ENCODE data around the gene E2F2. TPM values are rescaled to one million over a fixed set of nuclear protein-coding genes. Genes with fewer than 3 reads are reported as not detected.

Gene E2F2
- total RNA-seq, 1 donor from 2014 or later, result 9.4 TPM

- Mint-ChIP-seq H3K27me3 (no peaks in the 10 kb centered on the region), H3K4me1 (ENCODE audit: unreplicated experiment) (peaks cover 44% of the 10 kb centered on the region), H3K36me3 (no peaks in the 10 kb centered on the region), H3K27ac (peak overlapping the region; percentile 86), H3K9me3 (peaks cover 7% of the 10 kb centered on the region), H3K4me3 (no peak overlapping the region)
- no peak for DNase-seq (ENCODE audit: extremely low spot score, unreplicated experiment)
- no peak for TF ChIP-seq CTCF (conservative IDR thresholded peaks at IDR 0.05)
Observed at GRCh38 chr1:23576338-23577055, 45.5 kb upstream of the E2F2 start.

- no peak for DNase-seq (ENCODE audit: extremely low spot score, unreplicated experiment)
- no peak overlapping the region for H3K4me3 Mint-ChIP-seq
- no peaks in the 10 kb centered on the region for H3K27me3 Mint-ChIP-seq
- H3K9me3 Mint-ChIP-seq, result peaks cover 7% of the 10 kb centered on the region
- TF ChIP-seq CTCF (conservative IDR thresholded peaks at IDR 0.05), result no peak
- H3K27ac Mint-ChIP-seq, result no peak overlapping the region
- no peaks in the 10 kb centered on the region for H3K36me3 Mint-ChIP-seq
- peaks cover 42% of the 10 kb centered on the region for H3K4me1 Mint-ChIP-seq (ENCODE audit: unreplicated experiment)
Observed at GRCh38 chr1:23575226-23575810, 44.3 kb upstream of the E2F2 start.

GRCh38 chr1:23574265-23574754 is 43.3 kb upstream of the E2F2 start:
- DNase-seq (ENCODE audit: extremely low spot score, unreplicated experiment), result no peak
- Mint-ChIP-seq H3K9me3 (peaks cover 7% of the 10 kb centered on the region), H3K4me1 (ENCODE audit: unreplicated experiment) (peaks cover 48% of the 10 kb centered on the region), H3K4me3 (no peak overlapping the region), H3K27ac (no peak overlapping the region), H3K36me3 (no peaks in the 10 kb centered on the region), H3K27me3 (no peaks in the 10 kb centered on the region)
- TF ChIP-seq CTCF (conservative IDR thresholded peaks at IDR 0.05), result no peak

- H3K27ac Mint-ChIP-seq, result no peak overlapping the region
- no peak overlapping the region for H3K4me3 Mint-ChIP-seq
- H3K4me1 Mint-ChIP-seq (ENCODE audit: unreplicated experiment), result peaks cover 51% of the 10 kb centered on the region
Observed at GRCh38 chr1:23573574-23574182, 42.6 kb upstream of the E2F2 start.

GRCh38 chr1:23571465-23571864 is 40.4 kb upstream of the E2F2 start:
- Mint-ChIP-seq H3K36me3 (no peaks in the 10 kb centered on the region), H3K4me1 (ENCODE audit: unreplicated experiment) (peaks cover 44% of the 10 kb centered on the region), H3K27me3 (no peaks in the 10 kb centered on the region), H3K27ac (peak overlapping the region; percentile 59), H3K4me3 (no peak overlapping the region), H3K9me3 (peaks cover 7% of the 10 kb centered on the region)
- DNase-seq (ENCODE audit: extremely low spot score, unreplicated experiment), result no peak
- no peak for TF ChIP-seq CTCF (conservative IDR thresholded peaks at IDR 0.05)

More at GRCh38 chr1:23573574-23574182, 42.6 kb upstream of the E2F2 start:
- no peak for DNase-seq (ENCODE audit: extremely low spot score, unreplicated experiment)
- no peaks in the 10 kb centered on the region for H3K27me3 Mint-ChIP-seq
- TF ChIP-seq CTCF (conservative IDR thresholded peaks at IDR 0.05), result no peak
- peaks cover 7% of the 10 kb centered on the region for H3K9me3 Mint-ChIP-seq
- no peaks in the 10 kb centered on the region for H3K36me3 Mint-ChIP-seq
